Nephron (organoid): ENCODE measurements around the gene AATF.

ENCODE experiments used
- H3K27ac Mint-ChIP-seq, 3 experiments: 2 replicates each; pipeline ENCODE4 v1.8.0; 2020; ENCODE audit warnings: mixed read lengths in 3 of 3, mild to moderate bottlenecking in 2 of 3, moderate library complexity in 1 of 3
- H3K27me3 Mint-ChIP-seq: 2 replicates; pipeline ENCODE4 v1.8.0; 2021; ENCODE audit warnings: low read depth, mild to moderate bottlenecking, moderate library complexity, mixed read lengths
- H3K36me3 Mint-ChIP-seq: 2 replicates; pipeline ENCODE4 v1.8.0; 2020; ENCODE audit warnings: low read depth, mixed read lengths
- H3K4me1 Mint-ChIP-seq: 2 replicates; pipeline ENCODE4 v1.8.0; 2020; ENCODE audit warnings: mixed read lengths
- H3K4me3 Mint-ChIP-seq, 3 experiments: 2 replicates each; pipeline ENCODE4 v1.8.0; 2020; ENCODE audit warnings: mild to moderate bottlenecking in 3 of 3, mixed read lengths in 3 of 3, moderate library complexity in 2 of 3
- H3K9me3 Mint-ChIP-seq: 2 replicates; pipeline ENCODE4 v1.8.0; 2020; ENCODE audit warnings: mixed read lengths
- TF ChIP-seq, protein P1 (sequence below), 3 experiments: fragments of 200-600 bp; sonication (generic); IDR thresholded peaks; one replicate each; pipeline ENCODE4 v1.5.0; 2021; ENCODE audit warnings: antibody characterized with exemption in 3 of 3; ENCODE audit not compliant: unreplicated experiment in 3 of 3

The AATF gene

DNA sequence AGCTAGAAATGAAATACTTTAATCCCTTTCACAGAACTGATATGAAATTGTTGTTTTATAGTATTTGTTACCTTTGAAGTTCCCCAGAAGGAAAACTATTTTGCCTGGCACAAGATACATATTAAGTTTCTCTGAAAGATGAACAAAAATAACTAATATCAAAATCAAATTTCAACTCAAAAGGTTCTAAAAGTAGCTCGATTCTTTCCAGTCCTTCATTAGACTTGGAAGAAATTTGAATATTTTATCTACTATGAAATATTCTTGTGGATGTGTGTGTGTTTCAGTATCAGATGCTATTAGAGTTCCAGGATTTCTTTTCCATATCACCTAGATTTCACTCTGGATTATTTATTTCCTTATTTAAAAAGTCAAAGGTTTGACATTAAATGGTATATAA lies 3.6 kb upstream of the AATF start:
- H3K27ac Mint-ChIP-seq = no peak overlapping the region
- H3K4me1 Mint-ChIP-seq = peaks cover 30% of the 10 kb centered on the region
- H3K4me3 Mint-ChIP-seq = peak overlapping the region in 2 of 3 experiments; percentile 40 to 45
- H3K27me3 Mint-ChIP-seq = peaks cover 87% of the 10 kb centered on the region
- no peaks in the 10 kb centered on the region for H3K9me3 Mint-ChIP-seq
- peaks cover 19% of the 10 kb centered on the region for H3K36me3 Mint-ChIP-seq
- TF ChIP-seq, protein P1, sequence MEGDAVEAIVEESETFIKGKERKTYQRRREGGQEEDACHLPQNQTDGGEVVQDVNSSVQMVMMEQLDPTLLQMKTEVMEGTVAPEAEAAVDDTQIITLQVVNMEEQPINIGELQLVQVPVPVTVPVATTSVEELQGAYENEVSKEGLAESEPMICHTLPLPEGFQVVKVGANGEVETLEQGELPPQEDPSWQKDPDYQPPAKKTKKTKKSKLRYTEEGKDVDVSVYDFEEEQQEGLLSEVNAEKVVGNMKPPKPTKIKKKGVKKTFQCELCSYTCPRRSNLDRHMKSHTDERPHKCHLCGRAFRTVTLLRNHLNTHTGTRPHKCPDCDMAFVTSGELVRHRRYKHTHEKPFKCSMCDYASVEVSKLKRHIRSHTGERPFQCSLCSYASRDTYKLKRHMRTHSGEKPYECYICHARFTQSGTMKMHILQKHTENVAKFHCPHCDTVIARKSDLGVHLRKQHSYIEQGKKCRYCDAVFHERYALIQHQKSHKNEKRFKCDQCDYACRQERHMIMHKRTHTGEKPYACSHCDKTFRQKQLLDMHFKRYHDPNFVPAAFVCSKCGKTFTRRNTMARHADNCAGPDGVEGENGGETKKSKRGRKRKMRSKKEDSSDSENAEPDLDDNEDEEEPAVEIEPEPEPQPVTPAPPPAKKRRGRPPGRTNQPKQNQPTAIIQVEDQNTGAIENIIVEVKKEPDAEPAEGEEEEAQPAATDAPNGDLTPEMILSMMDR (IDR thresholded peaks at IDR 0.05; ENCODE audit: unreplicated experiment in 3 of 3) = no peak

DNA sequence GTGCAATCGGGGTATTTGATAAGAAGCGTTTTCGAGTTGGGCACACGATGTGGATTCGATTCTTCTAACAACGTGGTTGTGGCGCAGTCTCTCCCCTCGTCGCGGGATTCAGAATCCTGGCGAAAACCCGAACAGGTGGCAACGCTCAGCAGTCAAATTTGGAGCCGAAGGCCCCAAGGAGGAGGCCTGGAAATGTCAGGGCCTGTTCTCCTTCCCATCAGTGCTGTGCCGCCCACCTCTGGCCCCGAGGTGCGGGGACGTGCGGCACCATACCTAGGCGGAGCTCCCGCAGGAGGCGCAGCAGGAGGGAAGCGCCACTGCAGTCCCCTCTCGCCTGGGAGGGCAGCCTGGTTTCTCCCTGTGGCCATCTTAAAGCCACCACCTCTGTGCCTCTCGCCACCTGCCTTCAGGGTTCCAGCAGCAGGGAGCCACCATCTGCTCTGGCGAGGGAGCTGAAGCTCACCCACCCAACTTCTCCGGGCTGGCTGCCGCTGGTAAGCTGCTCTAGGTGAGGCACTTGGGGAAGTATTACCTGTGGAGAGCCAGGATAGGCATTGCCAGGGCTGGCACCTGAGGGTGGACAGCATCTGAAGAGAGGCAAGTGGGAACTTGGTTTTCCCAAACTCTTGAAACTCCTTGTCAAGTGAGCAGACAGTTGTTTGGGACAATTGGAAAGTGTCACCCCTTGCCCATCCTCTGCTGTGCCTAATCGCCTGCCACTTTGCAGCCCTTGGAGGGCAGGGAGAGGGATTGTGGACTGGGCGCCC lies 2.6 kb upstream of the AATF start:
- Mint-ChIP-seq H3K9me3 (no peaks in the 10 kb centered on the region), H3K27ac (no peak overlapping the region), H3K27me3 (peaks cover 77% of the 10 kb centered on the region), H3K4me1 (peaks cover 31% of the 10 kb centered on the region), H3K36me3 (peaks cover 26% of the 10 kb centered on the region), H3K4me3 (no peak overlapping the region)
- TF ChIP-seq, protein P1 (IDR thresholded peaks at IDR 0.05; ENCODE audit: unreplicated experiment in 3 of 3) = no peak

DNA sequence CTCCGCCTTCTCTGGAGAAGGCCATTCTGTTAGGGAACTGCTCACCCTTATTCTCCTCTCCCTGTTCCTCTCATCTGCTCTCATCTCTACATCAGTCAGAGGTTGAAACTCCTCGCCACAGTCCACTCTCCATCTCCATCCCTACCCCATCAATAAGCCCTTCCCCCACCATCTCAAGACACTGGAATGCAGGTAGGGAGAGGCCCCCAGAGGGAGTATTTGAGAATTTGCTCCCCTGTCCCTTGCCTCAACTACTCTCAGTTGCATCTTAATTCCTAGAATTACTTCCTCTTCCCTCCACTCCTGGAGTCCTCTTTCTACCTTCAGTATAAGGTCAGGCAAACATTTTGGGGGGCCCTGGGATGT lies 2.0 kb upstream of the AATF start:
- peaks cover 22% of the 10 kb centered on the region for H3K36me3 Mint-ChIP-seq
- TF ChIP-seq, protein P1 (IDR thresholded peaks at IDR 0.05; ENCODE audit: unreplicated experiment in 3 of 3) = no peak

DNA sequence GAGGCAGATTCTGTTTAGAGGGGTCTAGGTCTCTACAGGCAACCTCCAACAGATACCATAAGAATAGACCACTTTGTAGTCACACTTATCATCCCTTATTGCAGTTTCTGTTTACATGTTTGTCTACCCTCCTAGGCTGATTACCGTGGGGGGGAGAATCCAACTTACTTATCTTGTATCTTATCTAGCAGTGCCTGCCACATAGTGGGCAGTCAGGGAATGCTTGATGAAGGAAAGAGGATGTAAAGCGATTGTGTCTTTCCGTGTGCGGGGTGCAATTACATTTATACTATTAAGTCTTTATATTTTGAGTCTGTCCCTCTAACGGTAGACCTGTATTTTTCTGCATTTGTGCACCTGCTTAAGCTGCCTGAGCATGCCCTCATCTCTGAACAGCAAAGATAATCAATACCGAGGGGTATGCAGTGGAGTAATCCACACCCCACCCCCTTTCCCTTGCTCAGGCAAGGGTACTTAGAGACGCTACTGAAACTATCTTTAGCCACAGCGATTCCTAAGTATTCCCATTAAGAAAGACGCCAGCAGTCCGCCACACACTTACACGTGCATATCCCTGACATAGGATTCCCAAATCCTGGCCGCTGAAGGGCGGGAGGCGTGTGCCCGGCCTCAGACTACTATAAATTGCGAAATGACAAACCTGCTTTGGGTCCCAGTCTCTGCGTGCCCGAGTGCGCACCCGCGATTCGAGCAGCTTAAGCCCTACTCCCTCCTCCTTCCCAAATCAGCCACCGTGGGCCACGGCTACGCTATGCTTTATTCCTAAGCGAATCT lies 635 bp upstream of the AATF start:
- Mint-ChIP-seq H3K27me3 (peaks cover 57% of the 10 kb centered on the region), H3K36me3 (peaks cover 35% of the 10 kb centered on the region), H3K4me1 (peaks cover 30% of the 10 kb centered on the region), H3K4me3 (peak overlapping the region; percentile 92 to 95 (median 95)), H3K9me3 (no peaks in the 10 kb centered on the region), H3K27ac (peak overlapping the region; percentile 58 to 85 (median 76))
- TF ChIP-seq, protein P1 (IDR thresholded peaks at IDR 0.05; ENCODE audit: unreplicated experiment in 3 of 3) = no peak

More for the DNA sequence above, 2.0 kb upstream of the AATF start:
- Mint-ChIP-seq H3K9me3 (no peaks in the 10 kb centered on the region), H3K4me1 (peaks cover 26% of the 10 kb centered on the region), H3K27ac (no peak overlapping the region), H3K27me3 (peaks cover 71% of the 10 kb centered on the region), H3K4me3 (peak overlapping the region; percentile 14 to 47 (median 17))

DNA sequence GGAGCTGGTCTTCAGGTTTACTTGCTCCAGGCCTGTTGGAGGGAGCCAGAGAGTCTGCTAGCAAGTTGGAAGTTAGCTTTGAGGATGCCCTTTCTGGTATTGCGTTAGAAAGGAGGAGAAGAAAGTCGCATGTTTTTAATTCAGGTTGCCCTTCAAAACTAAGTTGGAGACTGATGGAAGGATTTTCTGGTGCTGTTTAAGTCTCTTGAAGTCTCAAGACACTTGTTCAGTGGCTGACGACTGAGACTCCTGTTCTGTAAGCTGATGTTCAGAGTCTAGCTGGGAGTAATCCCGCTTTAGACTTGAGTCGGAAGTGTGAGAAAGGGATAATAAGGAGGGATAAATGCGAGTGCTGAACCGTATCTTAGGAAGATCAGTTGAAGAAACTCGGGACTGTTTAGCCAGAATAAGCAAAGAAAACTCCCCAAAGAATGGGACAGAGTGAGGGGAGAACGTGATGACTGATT lies 740 bp downstream of the AATF start:
- Mint-ChIP-seq H3K9me3 (no peaks in the 10 kb centered on the region), H3K4me1 (peaks cover 25% of the 10 kb centered on the region), H3K36me3 (peaks cover 43% of the 10 kb centered on the region), H3K4me3 (peak overlapping the region; percentile 92 to 95 (median 95)), H3K27me3 (peaks cover 43% of the 10 kb centered on the region), H3K27ac (peak overlapping the region; percentile 58 to 90 (median 85))
- TF ChIP-seq, protein P1 (IDR thresholded peaks at IDR 0.05; ENCODE audit: unreplicated experiment in 3 of 3) = no peak
